GM19099 (cell line): Measurements from ENCODE around the gene CCNH.

Experiments used
- POLR2A ChIP-seq: IDR thresholded peaks from 3 replicates; pipeline ENCODE4 v1.6.1; 2011; ENCODE audit warnings: low read depth; ENCODE audit not compliant: insufficient read length; ENCODE audit errors: extremely low read depth

The CCNH gene

DNA sequence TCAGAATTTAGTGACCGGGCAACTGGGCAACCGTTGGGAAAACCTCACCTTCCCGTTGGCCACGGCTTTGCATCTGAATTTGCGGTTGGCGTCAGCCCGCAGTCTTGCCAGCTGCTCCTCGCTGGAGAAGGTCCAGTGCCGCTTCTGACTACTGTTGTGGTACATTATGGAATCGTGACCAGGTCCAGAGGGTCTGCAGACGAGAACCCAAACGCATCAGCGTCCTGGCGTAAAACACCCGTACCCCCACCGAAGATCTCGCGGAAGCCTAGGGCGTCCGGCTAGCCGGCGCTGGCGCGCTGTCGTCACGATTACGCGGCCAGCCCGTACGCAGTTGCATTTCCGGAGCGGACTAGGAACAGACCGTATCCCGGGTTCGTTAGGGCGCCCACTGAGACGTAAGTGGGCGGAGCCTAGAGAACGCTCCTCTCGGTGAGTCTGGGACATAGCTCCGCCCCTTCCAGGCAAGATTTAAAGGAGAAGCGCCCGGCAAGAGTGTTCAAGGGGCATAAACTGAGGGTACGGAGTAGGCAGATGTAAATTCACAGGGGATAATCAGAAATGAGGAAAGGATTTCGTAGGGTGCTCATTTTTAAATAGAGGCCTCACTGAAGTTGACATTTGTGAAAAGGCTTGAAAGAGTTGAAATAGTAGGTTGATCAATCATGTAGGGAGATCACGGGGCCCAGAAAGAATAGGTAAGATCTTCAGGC, at the start of gene CCNH:
TSS of gene CCNH (minus strand) at position 301 of the 713 bp plus-strand sequence. CDS start at position 165, 136 bp downstream.
- TF ChIP-seq POLR2A: peak; percentile 88

DNA sequence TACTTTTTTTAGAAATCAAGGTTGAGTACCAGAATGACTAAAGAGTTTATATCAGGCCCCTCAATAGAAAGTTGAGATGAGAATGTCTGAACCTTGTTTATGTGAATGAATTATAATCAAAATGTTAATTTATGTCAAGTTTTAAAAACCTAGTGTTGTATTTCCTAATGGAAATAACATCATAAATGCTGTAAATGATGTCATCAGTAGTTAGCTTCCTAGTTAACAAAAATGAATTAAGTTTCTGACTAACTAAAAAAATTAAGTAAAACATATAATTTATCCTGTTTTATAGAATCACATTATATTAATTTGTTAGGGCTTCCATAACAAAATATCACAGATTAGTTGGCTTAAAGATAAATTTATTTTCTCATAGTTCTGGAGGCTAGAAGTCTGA, 45.0 kb upstream of the CCNH start:
- no peak for TF ChIP-seq POLR2A

DNA sequence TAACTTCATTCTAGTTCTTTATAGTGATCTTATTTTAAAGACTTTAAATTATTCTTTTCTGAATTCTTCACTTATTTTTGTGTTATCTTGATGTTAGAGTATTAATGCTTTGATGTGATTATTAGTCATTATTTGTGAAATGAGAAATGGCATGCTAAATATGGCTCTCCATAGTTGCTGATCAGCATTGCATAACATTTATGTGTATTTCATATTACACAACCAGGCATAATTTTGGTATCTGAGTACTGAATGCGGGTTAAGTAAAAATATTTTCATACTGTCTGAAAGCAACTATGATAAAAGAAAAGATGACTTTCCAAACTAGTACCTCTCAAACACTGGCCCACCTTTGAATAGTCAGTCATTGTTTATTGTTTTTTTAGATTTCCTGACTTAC, 41.1 kb upstream of the CCNH start:
- TF ChIP-seq POLR2A: no peak

- no peak for TF ChIP-seq POLR2A
Measured at GRCh38 chr5:87452837-87453236, 40.1 kb upstream of the CCNH start.

DNA sequence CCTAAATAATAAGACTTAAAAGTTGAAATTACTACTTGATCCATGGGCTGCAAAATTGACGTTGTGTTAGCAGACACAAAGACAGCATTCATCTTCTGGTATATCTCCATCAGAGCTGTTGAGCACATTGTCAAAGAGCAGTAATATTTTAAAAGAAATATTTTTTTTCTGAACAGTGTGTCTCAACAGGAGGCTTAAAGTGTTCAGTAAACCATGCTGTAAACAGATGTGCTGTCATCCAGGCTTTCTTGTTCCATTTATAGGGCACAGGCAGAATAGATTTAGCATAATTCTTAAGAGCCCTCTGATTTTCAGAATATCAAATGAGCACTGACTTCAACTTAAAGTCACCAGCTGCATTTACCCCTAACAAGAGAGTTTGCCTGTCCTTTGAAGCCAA, 29.7 kb upstream of the CCNH start:
- no peak for TF ChIP-seq POLR2A

- TF ChIP-seq POLR2A: no peak
Measured at GRCh38 chr5:87438231-87438630, 25.5 kb upstream of the CCNH start.

- no peak for TF ChIP-seq POLR2A
Measured at GRCh38 chr5:87437724-87438123, 25.0 kb upstream of the CCNH start.

- no peak for TF ChIP-seq POLR2A
Measured at GRCh38 chr5:87435144-87435694, 22.5 kb upstream of the CCNH start.

GRCh38 chr5:87434461-87434860, 21.7 kb upstream of the CCNH start:
- TF ChIP-seq POLR2A: no peak

GRCh38 chr5:87433945-87434344, 21.2 kb upstream of the CCNH start:
- no peak for TF ChIP-seq POLR2A

DNA sequence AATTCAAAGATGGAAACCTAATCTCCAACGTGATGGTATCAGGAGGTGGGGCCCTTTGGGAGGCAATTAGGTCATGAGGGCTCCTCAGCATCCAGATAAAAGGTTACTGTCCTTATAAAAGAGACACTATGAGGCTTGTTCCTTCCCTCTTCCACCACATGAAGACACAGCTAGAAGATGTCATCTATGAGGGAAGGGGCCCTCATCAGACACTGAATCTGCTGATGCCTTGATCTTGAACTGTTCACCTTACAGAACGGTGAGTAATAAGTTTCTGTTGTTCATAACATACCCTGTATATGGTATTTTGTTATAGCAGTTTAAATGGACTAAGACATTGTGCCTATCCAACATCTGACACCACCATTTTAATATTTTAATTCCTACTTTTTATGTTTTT, 19.7 kb upstream of the CCNH start:
- TF ChIP-seq POLR2A: no peak

GRCh38 chr5:87430863-87431457, 18.2 kb upstream of the CCNH start:
- no peak for TF ChIP-seq POLR2A

- TF ChIP-seq POLR2A: no peak
Measured at GRCh38 chr5:87423755-87424154, 11.0 kb upstream of the CCNH start.

- no peak for TF ChIP-seq POLR2A
Measured at GRCh38 chr5:87421307-87421706, 8.6 kb upstream of the CCNH start.

- no peak for TF ChIP-seq POLR2A
Measured at GRCh38 chr5:87418506-87418905, 5.8 kb upstream of the CCNH start.

GRCh38 chr5:87413343-87413645, 564 bp upstream of the CCNH start:
- no peak for TF ChIP-seq POLR2A
